Activated CD8-positive, alpha-beta memory T cell treated with anti-CD3 and anti-CD28 coated beads, Interleukin-2, amount 50 U/mL, for 1 hour (primary cell): ENCODE measurements around the gene KLHL30.

Source experiments
- DNase-seq: peaks from one replicate; pipeline ENCODE4 v3.0.0-alpha.2; 2020; ENCODE audit errors: extremely low read depth

The KLHL30 gene

DNA sequence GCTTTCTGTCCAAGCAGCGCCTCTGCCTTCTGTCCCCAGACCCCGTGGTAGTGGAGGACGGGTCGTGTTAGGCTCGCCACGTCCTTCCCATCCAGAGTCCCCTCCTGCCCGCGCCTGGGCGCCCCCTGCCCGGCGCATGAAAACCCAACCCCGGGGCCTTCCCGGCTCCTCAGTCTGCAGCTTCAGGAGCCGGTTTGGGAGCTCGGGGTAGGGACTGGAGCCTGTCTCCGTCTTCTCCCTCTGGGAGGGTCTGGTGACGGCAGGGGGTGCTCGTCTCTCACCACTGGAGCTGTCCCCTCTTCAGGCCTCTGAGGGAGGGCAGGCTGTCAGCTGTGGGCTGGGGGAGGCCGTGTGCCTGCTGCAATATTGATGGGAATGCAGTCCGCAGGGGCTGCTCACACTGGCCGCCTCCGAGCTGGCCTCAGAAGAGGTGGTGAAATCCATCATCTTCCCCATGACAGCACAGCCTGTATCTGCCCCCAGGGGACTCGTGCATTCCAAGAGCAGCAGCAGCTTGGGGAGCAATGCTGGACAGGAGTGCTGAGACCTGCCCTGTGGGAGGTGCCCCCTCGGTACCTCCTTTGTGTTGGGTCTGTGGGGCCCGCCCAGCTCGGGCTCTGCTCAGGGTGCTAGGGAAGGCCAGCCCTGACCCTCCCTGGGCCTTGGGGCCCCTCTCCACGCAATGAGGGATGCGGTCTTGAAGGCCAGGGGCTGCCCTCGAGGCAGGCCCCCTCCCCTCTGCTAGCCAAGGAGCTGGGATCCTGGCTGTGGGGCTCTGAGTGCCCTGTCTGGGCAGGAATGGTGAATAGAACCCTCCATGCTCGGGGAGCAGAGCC, 17.8 kb upstream of the KLHL30 start:
- no peak for DNase-seq

DNA sequence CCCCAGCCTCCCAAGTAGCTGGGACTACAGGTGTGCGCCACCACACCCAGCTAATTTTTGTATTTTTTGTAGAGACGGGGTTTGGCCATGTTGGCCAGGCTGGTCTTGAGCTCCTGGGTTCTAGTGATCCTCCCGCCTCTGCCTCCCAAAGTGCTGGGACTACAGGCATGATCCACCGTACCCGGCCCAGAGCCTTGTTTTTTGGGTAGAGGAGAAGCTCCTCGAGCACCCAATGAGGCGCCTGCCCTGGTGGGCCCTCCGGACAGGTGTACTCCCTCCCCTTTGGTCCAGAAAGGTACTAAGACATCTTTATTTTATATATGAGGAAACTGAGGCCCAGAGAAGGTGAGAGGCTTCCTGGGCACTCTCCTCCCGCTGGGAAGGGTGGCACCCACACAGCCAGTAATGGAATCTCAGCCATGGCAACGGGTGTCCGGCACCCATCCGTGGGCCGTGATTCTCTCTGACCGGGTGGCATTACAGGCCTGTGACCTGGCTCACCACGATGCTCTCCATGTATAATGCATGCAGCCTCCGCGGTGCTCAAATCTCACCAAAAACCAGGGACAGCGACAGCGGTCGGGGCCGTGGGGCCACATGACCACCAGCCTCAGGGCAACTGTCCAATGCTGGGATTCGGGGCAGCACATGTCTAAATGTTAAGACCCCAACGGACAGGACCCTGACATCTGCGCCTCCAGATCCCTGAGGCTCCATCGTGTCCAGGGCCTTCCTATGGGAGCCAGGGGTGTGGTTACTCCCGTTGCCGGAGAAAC, 16.8 kb upstream of the KLHL30 start:
- no peak for DNase-seq

DNA sequence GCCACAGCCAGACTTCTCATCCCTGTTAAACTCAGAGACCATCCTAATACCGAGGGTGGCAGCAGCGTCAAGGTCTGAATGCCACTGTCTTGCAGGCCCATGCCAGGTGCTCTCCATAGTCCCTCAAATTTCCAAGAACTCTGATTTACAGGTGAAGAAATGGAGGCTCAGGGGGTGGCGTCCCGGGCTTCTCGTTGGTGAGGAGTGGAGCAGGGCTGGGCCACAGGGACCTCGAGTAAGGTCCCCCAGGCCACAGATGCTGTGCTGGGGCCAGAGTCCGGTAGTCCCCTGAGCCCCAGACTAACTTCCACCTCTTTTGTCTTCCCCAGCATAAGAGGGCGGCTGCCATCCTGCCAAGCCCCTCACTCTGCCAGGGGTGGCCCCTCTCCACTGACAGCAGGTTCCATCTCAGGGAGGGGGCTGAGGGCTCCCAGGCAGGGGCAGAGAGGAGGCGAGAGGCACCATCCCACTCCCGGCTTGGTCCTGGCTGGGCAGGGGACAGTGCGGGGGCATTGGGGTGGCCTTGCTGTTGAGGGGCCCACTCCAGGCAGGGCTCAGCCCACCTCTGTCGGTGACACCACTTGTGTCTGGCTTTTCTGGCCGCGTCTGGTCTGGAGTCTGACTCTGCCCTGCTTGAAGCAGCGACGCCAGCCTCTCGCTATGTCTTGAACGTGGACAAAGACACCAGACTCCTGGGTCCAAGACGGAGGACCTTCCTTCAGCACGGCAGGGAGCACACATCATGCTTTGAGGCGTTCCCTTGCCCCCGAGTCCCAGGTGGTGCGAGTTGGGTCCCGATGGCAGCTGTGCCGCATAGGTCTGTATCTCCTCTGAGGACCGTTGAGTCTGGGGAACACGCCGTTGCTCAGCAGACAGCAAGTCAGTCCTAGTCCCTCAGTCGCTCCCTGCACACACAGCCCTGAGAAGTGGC, 15.9 kb upstream of the KLHL30 start:
- DNase-seq: no peak

DNA sequence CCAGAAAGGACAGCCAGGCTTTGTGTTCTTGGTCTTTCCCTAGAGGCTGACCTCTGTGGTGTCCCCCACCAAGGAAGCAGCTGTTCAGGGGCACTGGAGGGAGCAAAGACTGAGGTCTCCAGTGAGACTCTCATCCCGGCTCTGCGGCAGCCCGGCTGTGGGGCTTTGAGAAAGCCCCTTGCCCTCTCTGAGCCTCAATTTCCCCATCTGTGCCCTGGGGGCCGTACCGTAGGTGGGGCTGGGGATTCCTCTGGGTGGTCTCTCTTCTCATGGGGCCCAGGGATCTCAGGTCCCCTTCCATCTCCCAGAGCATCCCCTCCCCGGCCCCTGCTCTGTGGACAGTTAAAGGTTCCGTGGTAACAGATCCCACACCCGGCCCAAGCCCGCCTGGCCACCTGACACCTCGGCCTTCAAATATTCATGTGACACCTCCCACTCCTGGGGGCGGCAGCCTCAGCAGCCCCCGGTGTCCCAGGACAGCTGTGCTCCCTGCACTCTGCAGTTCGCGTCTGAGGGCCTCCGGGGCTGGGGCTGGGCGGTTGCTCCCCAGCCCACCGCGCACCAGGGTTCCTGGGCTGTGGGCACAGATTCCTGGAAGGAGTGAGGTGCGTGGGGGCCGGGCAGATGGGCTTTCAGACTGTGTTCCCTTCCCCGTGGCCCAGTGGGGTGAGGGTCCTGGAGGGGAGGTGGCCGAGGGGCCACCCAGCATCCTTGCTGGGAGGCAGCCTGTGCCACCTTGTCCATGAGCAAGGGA, 15.1 kb upstream of the KLHL30 start:
- no peak for DNase-seq

DNA sequence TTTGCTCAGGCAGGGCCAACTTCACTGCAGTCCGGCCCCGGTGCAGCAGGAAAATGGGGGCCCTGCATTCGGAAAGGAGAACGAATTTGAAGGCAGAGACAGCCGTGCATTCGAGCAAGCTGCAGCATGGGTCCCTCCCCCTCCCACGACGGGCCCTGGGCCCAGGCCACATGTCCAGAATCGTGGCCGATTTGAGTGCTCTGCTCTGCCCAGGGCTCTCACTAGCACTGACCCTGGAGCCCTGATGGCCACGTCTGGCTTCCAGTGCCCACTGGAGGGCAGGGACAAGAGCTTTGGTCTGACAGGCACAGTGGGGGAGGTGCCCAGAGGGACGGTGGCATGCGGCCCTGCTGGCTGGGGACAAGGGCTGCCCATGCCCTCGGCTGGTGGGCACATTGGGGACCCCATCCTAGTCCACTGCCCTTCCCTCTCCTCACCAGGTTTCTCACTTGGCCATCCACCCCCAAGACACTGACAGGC, 14.4 kb upstream of the KLHL30 start:
- no peak for DNase-seq

DNA sequence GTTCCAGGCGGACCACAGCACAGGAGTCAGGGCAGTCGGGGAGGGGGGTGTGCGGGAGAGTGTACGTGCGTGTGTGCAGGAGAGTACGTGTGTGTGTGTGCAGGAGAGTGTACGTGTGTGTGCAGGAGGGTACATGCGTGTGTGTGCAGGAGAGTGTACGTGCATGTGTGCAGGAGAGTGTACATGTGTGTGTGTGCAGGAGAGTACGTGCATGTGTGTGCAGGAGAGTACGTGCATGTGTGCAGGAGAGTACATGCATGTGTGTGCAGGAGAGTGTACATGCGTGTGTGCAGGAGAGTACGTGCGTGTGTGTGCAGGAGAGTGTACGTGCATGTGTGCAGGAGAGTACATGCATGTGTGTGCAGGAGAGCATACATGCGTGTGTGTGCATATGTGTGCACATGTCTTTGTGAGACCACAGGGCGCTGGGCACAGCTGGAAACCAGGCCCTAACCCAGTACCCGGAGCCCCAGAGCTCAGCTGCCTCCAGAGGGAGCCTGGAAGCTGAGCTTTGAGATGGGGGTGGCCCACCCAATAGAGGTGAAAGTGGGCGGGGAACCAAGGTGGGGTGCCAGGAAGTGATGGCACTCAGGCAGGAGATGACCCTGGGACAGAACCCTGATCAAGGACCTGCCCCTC, 13.9 kb upstream of the KLHL30 start:
- DNase-seq: no peak

DNA sequence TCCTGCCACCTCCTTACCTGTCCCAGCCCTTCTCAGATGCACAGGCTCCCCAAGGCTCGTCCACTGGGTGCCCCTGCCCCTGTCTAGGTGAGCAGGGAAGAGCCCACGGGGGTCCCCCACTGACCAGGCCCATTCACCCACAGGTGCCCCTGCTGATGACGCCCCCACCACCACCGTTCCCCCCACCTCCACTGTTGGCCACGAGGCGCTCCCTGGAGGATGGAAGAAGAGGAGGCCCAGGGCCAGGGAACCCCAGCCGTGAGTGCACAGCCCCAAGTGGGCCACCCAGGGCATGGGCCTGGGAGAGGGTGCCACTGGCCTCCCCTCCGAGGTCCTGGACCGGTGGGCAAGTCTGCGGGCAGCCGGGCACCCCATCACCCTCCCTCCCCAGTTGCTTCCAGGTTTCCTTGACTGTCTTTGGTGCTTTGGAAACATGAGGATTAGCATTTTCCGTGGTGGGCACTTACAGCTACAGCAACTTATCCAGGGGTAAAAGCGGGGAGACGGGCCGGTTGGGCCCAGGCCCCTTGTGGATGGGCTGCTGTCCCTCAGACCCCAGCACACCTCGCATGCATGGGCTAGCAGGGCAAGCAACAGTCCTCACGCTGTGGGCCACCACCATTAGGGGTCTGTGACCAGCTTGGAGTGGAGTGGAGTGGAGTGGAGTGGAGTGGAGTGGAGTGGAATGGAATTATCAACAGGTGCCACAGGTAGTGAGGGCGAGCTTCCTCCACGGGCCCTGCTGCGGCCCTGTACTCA, 13.2 kb upstream of the KLHL30 start:
- DNase-seq: no peak

DNA sequence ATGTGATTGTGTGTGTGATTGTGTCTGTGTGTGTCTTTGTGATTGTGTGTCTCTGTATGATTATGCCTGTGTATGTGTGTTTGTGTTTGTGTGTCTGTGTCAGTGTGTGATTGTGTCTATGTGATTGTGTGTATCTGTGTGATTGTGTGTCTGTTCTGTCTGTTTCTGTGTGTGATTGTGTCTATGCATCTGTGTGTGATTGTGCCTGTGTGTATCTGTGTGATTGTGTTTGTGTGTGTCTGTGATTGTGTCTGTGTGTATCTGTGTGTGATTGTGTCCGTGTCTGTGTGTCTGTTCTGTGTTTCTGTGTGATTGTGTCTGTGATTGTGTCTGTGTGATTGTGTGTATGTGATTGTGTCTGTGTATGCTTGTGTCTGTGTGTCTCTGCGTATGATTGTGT, 12.1 kb upstream of the KLHL30 start:
- no peak for DNase-seq

DNA sequence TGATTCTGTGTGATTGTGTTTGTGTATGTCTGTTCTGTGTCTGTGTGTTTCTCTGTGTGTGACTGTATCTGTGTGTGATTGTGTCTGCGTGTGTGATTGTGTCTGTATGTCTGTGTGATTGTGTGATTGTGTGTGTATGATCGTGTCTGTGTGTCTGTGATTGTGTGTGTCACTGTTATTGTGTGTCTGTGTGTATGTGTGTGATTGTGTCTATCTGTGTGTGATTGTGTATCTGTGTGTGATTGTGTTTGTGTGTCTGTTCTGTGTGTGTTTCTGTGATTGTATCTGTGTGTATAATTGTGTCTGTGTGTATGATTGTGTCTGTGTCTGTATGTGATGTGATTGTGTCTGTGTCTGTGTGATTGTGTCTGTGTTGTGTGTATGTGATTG, 11.7 kb upstream of the KLHL30 start:
- DNase-seq: no peak

DNA sequence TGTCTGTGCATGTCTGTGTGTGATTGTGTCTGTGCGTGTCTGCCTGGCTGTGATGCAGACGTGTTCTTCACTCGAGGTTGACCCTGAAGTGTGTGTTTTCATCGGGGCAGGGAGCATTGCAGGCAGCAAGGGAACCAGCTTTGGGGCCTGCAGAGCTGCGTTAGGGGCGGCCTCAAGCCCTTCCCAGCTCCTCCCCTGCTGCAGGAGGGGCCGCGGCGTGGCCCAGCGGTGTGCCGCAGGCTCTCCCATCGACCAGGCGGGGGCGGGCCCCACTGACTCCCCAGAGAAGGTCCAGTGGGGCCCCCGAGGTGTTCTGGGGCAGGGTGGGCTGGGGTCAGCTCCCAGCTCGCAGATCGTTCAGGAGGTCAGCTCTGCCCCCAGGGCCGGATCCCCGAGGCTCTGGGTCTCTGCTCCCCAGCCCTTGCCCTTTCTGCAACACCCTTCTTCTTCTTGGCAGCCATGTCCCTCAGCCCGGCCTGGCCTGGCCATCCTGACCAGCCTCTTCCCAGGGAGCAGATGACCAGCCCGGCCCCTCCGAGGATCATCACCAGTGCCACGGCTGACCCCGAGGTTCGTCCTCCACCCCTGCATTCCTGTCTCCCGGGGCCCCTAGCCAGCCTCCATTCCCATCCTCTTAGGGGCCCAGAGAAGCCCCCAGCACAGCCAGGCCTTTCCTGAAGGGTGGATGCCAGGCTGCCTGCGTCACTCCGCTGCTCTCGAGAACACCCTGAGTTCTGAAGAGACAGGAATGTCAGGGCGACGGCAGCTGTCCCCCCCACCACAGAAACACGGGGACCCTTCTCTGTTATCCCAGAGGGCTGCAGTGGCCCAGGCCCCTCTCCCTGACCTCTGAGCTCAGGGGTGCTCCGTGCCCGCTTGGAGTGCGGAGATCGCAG, 11.1 kb upstream of the KLHL30 start:
- DNase-seq: no peak

DNA sequence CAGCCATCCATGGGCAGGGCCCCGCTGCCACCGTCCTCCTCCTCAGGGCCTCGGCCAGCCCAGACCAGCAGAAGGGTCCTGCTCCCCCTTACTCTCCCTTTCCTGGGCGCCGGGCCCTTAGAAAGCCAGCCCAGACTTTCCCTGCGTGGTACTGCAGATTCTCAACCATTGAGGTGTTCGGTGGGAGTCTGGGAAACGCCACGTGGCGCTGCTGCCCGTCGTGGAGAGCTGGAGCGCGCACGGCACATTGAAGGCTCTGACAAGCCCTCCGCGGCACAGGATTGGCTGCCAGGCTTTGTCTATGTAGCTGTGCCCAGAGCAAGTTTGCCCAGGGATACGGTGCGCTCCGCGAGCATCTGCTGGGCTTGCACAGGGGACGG, 10.4 kb upstream of the KLHL30 start:
- DNase-seq: no peak

DNA sequence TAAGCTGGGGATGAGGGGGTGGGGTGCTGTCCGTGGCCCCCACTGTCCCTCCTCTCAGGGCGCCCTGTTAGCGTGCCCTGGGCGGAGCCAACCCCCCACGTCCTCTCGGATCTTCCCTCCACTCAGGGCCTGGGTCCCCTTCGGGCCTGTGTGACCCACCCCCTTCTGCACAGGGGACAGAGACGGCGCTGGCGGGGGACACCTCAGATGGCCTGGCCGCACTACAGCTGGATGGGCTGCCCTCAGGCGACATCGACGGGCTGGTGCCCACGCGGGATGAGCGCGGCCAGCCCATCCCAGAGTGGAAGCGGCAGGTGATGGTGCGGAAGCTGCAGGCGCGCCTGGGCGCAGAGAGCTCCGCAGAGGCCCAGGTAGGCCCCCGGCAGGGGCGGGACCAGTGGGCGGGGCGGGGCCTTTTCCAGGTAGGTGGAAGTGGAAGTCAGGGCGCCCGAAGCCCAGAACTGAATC, 9.9 kb upstream of the KLHL30 start:
- DNase-seq: no peak

DNA sequence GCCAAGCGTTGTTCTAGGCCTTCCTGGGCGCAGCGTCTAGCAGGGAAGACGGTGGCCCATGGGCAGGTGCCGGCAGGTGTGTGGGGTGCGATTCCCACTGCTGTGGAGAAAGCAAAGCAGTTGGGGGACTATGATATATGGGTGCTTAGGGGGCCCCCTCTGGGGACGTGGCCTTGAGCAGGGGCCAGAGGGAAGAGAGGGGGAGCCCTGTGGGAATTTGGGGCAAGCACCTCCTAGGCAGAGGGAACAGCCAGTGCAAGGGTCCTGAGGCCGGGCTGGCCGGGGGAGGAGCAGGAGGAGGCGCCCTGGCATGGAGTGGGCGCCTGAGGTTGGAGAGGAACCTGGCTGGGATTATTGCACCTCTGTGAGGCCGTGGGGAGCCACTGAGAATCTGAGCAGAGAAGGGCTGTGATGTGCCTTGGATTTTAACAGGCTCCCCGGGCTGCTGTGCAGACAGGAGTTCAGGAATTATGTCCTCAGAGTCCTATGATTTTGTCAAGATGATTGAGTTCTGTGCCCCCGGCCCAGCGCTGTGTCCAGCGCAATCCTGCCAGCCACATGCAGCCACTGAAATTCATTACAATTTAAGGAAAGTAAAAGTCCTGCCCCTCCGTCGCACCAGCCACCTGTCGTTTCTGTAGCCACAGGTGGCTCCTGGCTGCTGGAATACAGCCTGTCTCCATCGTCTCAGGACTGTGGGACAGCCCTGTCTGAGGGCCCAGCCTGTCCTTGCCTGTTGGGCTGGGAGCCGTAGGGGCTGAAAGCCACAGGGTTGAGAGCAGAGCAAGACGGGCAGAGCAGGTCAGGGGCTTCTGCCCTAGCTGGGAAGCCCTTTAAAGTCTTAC, 9.1 kb upstream of the KLHL30 start:
- no peak for DNase-seq

DNA sequence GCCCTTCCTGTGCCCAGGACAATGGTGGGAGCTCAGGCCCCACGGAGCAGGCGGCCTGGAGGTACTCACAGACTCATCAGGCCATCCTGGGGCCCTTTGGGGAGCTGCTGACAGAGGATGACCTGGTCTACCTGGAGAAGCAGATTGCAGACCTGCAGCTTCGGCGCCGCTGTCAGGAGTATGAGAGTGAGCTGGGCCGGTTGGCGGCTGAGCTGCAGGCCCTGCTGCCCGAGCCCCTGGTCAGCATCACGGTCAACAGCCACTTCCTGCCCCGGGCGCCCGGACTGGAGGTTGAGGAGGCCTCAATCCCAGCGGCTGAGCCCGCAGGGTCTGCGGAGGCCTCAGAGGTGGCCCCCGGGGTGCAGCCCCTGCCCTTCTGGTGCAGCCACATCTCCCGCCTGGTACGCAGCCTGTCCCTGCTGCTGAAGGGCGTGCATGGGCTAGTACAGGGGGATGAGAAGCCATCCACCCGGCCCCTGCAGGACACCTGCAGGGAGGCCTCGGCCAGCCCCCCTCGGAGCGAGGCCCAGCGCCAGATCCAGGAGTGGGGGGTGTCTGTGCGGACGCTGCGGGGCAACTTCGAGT, 8.3 kb upstream of the KLHL30 start:
- DNase-seq: no peak

DNA sequence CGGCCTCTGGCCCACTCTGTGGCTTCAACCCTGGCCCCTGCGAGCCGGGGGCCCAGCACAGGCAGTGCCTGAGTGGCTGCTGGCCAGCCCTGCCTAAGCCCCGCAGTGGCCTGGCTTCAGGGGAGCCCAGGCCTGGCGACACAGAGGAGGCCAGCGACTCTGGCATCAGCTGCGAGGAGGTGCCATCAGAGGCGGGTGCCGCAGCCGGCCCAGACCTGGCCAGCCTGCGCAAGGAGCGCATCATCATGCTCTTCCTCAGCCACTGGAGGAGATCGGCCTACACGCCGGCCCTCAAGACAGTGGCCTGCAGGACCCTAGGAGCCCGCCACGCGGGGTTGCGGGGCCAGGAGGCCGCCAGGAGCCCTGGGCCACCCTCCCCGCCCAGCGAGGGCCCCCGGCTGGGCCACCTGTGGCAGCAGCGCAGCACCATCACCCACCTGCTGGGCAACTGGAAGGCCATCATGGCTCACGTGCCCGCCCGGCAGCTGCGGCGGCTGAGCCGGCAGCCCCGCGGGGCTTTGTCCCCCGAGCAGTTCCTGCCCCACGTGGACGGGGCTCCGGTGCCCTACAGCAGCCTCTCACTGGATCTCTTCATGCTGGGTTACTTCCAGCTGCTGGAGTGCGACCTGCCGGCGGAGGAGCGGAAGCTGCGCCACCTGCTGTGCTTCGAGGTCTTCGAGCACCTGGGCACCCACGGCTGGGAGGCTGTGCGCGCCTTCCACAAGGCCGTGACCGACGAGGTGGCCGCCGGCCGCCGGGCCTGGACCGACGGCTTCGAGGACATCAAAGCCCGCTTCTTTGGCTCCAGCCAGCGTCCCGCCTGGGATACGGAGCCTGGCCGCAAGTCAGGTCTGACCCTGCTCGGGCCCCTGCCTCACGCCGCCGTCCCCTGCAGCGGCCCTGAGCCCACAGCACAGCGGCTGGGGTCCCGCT, 7.5 kb upstream of the KLHL30 start:
- no peak for DNase-seq

DNA sequence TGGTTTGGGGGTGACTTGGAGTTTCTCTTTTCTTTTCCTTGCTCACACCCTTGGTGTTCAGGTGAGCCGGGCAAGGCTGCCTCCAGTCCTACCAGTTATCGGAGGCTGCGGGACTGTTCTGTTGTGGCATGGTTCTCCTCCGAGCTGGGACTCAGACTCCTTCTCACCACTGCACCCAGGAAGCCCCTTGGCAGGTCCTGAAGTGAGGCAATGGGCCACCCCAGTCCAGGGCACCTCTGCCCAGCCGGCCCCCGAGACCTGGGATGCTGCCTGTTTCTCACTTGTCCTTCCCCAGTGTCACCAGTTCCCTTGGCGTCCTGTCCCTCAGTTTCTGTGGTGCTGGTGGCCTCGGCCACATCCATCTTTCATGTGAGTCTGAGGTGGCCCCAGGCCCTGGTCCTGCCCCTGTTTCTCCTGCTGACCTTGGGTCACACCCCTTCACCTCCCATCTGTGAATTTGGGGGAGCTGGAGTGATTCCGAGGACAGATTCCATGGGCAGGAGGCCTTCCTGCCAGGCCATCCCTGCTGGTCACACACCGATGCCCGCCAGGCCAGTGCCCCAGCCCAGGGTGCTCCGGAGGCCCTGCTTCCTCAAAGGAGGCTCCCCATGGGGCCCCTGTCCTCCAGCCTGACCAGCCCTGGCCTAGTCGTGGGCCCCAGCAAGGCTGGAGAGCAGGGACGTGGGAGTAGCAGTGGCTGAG, 6.6 kb upstream of the KLHL30 start:
- DNase-seq: no peak
